GM04504 (cell line): ENCODE results near the gene RGS12.

Experiments
- DNase-seq: peaks from one replicate; pipeline ENCODE4 v3.0.0-alpha.2; 2012; ENCODE audit warnings: low read depth

The RGS12 gene

GRCh38 chr4:3255611-3256186 is 37.1 kb upstream of the RGS12 start:
- no peak for DNase-seq

- DNase-seq, result no peak
Observed at GRCh38 chr4:3256230-3257102, 36.4 kb upstream of the RGS12 start.

GRCh38 chr4:3257103-3257555 is 35.7 kb upstream of the RGS12 start:
- DNase-seq, result no peak

- DNase-seq, result no peak
Observed at GRCh38 chr4:3257556-3258482, 35.0 kb upstream of the RGS12 start.

- DNase-seq, result no peak
Observed at GRCh38 chr4:3261411-3262207, 31.2 kb upstream of the RGS12 start.

- DNase-seq, result no peak
Observed at GRCh38 chr4:3262208-3263052, 30.4 kb upstream of the RGS12 start.

GRCh38 chr4:3263053-3263875 is 29.6 kb upstream of the RGS12 start:
- DNase-seq, result no peak

GRCh38 chr4:3263876-3264193 is 29.0 kb upstream of the RGS12 start:
- DNase-seq, result no peak

GRCh38 chr4:3266076-3266475 is 26.7 kb upstream of the RGS12 start:
- DNase-seq, result no peak

- DNase-seq, result no peak
Observed at GRCh38 chr4:3267576-3268394, 25.0 kb upstream of the RGS12 start.

- no peak for DNase-seq
Observed at GRCh38 chr4:3268395-3269104, 24.3 kb upstream of the RGS12 start.

GRCh38 chr4:3269105-3269927 is 23.5 kb upstream of the RGS12 start:
- DNase-seq, result no peak

GRCh38 chr4:3269991-3270611 is 22.7 kb upstream of the RGS12 start:
- no peak for DNase-seq

GRCh38 chr4:3271131-3271530 is 21.7 kb upstream of the RGS12 start:
- no peak for DNase-seq

GRCh38 chr4:3276986-3277385 is 15.8 kb upstream of the RGS12 start:
- peak; percentile 48 for DNase-seq

- DNase-seq, result no peak
Observed at GRCh38 chr4:3280466-3280865, 12.4 kb upstream of the RGS12 start.

GRCh38 chr4:3283483-3283882 is 9.3 kb upstream of the RGS12 start:
- no peak for DNase-seq
